Left ventricle myocardium superior (tissue), 1 donor: ENCODE results near the gene RGS5. TPM values are rescaled to one million over a fixed set of nuclear protein-coding genes. Genes with fewer than 3 reads are reported as not detected.

Source experiments
- ATAC-seq: fragments of 200-7000 bp; cut with Tn5 transposase; one replicate; pipeline ENCODE4 v1.9.1; 2020; ENCODE audit warnings: mild to moderate bottlenecking, moderate library complexity
- DNase-seq: peaks from one replicate; pipeline ENCODE4 v3.0.0-alpha.2; 2020
- intact Hi-C: fragments of 100-400 bp; cut with micrococcal nuclease; formaldehyde crosslinking; loops from one replicate; pipeline ENCODE4 v1.11.0; 2022
- total RNA-seq: library from RNA; stranded (reverse); fragmentation: NEBNext Ultra II Directional; extraction: Animal tissue kit (Norgen Biotek cat#: 25700); gene quantifications from one replicate; pipeline ENCODE4 v1.2.1, GENCODE V29; 2021
- donor health status: DM: no; HTN: yes; CAD: no; lungs with severe emphysema.

RGS5 gene
- total RNA-seq, 1 donor from 2014 or later: 278 TPM

DNA sequence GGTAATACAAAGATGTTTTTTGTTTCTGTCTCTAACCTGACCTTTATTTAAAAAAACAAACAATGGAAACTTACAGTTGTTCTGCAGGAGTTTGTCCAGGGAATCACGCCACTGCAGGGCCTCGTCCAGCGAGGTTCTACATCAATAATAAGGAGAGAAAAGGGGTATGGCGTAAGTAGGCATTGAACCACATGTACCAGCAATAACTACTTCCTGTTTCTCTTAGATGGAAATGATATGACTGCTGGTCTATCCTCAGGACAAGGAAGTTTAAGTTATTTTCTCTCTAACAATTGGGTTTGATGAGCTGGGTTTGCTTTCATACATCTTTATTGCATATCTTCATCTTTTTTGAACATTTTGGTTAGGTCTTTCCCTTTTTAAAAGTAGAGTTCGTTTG is 40.9 kb downstream of the RGS5 start:
- DNase-seq: no peak
- no peak for ATAC-seq
- intact Hi-C loops: no loop called here

DNA sequence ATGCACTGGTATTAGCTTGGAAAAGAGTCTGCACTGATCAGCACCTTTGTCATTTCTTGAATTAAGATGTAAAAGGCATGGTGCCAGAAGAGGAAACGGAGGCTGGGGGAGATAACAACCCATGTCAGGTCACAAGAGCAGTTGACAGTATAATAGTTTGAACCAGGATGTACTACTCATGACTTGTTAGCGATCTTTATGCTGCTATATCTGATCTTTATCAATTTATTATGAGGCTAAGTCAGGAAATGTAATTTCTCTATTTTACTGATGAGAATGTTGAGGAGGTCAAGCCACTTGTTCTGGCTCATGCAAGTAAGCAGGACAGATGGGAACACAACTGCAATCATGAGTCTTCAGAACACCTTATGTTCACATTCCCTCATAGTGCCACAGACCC is 41.4 kb downstream of the RGS5 start:
- ATAC-seq: no peak
- intact Hi-C loops: no loop called here
- no peak for DNase-seq

DNA sequence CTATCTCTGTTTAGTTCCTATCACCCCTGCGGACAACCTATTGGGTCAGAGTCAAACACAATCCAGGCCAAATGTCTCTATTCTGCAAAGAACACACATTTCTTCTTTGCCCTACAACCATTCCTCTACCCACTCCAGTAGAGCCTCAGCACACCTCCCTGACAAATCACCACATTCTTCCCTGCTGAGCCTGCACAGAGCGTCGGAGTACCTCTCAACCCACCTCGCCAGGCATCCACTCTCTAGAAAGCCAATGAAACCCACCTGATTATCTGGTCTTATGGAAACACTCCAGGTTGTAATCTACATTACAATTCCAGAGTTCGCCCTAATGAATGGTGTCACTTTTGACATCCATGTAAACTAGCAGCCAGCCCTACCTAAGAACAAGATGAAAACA is 47.1 kb downstream of the RGS5 start:
- intact Hi-C loops: no loop called here
- no peak for ATAC-seq
- no peak for DNase-seq

DNA sequence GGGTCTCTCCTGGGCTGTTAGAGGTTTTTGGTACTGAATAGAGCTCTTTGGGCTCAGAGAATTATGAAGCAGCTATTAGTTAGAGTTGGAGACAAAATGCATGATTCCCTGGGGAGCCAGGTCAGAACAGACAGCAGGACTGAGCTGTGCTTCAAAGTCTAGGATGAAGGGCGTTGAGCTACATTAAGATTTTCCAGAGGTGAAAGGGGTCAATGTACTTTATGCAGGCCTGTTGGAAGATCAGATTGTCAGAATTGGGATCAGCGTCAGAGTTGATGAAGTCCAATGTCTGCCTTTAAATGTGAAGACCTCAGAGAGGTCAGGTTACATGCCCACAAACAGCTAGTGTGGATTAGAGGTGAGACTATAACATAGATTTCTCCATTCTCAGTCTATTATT is 53.8 kb downstream of the RGS5 start:
- intact Hi-C loops: no loop called here
- no peak for ATAC-seq
- no peak for DNase-seq

DNA sequence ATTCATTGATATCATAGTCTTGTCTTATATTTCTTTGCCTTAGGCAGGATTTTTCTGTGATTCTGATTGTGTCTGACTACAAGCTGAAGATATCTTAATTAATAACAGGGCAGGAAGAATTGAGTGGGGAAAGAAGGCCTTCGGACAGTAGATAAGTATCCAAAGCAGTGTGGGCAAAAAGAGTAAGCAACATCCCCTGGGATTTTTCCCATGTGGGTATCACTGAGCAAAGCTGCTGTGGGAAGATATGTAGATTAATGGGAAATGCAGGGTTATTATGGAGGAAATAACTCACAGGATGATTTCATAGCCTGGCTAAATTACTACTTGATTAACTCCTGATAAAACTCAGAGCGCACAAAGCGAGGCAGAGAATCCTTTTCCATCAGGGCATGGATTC is 55.7 kb downstream of the RGS5 start:
- intact Hi-C loops: no loop called here
- DNase-seq (no peak), ATAC-seq (no peak)

DNA sequence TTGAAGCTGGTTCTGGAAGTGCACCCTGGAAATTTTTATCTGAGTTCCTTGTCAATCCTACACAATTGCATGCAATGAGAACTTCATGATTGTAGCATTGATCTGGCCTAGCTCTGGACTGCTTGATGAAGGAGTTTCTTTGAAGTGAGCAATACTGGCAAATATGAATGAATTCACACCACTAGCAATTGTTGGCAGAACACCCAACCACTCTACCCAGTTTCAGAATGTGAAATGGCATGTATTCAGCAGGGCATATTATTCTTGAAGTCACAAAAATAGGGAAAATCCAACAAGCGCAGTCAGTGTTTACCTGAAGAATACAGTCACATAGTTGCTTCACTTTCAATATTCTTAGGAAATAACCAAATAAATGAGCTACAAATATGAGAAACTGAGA is 57.3 kb downstream of the RGS5 start:
- intact Hi-C loops: no loop called here
- DNase-seq (no peak), ATAC-seq (no peak)

DNA sequence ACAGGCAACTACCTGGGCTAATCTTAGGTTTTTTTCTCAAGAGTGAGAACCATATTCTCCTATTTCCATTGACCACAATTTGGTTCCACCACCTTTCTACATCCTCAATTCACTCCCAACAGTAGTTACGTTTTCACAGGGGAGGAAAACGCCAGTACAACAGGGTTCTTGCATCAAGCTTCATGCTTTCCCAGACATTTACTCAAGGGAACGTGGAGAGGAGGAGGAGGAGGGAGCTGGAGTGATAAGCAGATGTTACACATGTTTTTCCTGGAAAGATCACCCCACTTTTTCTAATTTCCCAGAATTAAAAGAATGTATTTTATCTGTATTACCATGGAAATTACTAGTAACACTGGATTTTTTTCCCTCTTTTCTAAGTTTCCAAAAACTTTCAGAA is 58.3 kb downstream of the RGS5 start:
- intact Hi-C loops: no loop called here

DNA sequence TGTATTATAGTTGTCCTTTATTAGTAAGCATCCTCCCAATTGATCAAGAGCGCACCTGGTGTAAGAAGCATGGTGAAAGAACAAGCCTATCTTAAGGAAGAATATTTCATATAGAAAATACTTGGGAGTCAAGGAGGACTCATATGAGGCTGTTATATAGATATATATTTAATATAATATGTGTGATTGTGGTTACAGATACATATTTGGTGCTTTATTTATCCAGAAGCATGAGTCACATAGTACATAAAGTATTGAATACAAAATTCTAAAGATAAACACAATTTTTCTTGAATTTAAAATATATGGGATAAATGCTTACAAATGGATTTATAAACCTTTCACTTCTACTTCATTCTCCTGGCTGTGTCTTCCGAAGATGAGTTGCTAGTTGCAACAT is 60.6 kb downstream of the RGS5 start:
- ATAC-seq (no peak), DNase-seq (no peak)
- intact Hi-C loops: no loop called here

More for the DNA sequence above, 58.3 kb downstream of the RGS5 start:
- no peak for DNase-seq
- peak; percentile 82 for ATAC-seq

DNA sequence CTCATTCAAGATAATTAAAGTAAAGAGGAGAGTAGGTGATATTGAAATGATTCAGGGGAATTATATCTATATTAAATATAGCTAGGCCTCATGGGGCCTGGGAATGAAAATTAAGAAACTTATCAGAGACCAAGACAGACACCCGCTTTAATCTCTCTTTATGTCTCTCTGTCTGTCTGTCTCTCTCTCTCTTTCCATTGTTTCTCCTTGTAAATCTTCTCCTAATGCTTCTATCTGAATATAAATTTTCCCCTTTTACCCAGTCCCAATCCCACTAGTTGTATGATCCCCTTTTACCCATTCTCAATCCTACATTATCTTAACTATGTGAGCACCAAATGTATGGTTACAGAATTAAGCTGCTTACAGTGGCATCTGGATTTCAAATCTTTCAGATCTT is 61.2 kb downstream of the RGS5 start:
- DNase-seq (no peak), ATAC-seq (no peak)
- intact Hi-C loops: no loop called here

DNA sequence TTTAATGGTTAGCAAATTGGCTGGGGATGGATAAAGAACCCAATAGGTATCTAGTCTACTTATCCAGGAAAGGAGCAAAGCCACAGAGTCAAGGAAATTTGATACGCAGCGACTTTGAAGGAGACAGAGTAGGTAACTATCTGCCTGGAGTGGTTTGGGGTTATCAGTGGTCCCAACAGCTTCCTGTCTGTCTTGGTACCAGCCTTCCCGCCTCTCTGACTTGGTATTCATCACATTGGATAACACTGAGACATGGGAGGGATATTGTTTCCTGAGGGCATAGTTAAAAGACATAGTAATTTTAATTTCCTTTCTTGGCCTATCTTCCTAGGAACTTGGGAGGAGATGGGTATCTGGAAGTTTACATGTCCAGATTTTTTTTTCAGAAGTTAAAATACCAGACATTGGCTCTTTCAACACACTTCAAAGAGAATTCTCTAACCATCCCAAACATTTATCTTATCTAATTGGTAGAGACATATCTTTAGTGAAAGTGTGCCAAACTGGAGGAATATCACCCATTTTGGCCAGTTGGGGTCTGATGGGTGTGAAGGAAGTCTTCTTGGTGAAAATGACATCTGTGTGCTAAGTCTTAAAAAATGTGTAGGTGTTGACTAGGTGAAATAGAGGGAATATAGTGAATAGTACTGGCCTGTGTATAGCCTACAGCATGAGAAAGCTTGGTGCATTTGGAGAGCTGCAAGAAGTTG is 65.0 kb downstream of the RGS5 start:
- ATAC-seq: no peak
- intact Hi-C loops: no loop called here
- no peak for DNase-seq

DNA sequence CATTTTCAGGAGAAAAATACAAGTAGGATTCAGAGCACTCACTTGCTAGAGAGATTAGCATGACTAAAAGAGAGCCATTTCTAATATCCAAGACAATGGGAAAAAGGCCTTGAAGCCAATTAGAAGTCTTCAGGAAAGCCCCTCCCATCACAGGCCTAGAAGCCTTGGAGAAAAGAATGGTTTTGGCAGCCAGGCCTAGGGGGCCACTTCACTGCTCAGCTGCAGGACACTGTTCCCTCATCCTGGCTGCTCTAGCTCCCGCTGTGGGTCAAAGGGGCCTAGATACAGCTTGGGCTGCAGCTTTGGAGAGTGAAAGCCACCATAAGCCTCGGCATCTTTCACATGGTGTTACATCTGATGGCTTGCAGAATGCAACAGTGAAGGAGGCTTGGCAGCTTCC is 70.7 kb downstream of the RGS5 start:
- ATAC-seq: no peak
- intact Hi-C loops: no loop called here
- no peak for DNase-seq

DNA sequence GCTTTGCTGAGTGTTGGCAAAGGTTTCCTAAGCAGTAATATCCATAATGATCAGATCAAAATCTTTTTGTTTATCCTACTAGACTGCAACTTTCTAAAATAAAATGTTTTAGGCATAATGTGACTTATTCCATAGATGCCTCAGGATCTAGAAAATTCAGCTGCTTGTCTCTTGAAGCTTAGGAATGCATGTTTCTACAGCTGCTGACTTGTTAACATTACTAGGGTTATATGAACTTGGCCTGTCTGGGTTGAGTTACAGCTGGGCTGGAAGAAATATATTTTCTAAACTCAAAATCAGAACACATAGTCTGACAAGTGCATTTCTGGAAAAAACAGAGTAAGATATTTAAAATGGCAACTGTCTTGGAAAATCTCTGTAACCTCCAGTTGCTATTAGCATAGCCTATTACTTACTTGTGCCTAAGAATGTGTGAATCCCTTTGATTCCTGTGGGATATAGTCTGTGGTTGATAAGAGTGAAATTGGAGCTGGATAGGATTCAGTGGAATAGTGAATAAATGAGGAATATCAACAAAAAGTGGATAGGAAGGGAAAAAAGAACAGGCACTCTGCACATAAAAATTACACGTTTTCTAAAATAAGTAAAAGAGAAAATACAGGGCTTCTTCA is 72.4 kb downstream of the RGS5 start:
- no peak for DNase-seq
- peak; percentile 64 for ATAC-seq
- intact Hi-C loops: no loop called here

DNA sequence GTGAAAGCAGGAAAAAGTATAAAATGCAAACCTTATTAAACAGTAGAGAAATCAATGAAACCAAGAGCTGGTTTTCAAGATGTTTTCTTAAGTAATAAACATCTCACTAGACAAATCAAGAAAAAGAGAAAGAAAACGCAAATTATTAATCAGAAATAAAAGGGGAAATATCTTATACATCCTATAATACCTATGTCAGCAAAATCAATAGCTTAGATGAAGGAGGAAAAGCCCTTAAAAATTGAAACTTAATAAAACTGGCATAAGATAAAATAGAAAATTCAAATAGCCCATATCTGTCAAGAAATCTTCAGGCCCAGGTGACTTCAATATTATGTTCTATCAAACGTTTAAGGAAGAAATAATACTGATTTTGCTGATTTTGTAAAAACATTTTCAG is 74.4 kb downstream of the RGS5 start:
- ATAC-seq: no peak
- intact Hi-C loops: no loop called here
- no peak for DNase-seq

DNA sequence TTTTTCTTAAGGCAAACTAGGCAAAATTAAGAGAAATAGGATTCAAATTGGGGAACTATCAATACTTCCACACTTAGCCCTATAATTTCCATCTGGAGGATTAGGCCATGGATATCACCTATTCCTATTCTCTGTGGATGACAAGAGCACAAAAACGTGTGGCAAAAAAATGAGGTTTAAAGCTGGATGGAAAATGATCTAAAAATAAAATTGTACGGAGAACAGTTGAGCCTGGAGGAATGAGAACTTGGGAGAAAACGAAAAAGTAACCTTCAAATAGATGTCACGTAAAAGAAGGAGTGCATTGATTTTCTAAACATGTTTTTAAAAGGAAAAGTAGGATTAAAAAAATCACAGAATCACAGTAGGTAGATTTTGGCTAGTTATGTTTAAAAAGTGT is 77.9 kb downstream of the RGS5 start:
- ATAC-seq: no peak
- no peak for DNase-seq
- intact Hi-C loops: no loop called here

DNA sequence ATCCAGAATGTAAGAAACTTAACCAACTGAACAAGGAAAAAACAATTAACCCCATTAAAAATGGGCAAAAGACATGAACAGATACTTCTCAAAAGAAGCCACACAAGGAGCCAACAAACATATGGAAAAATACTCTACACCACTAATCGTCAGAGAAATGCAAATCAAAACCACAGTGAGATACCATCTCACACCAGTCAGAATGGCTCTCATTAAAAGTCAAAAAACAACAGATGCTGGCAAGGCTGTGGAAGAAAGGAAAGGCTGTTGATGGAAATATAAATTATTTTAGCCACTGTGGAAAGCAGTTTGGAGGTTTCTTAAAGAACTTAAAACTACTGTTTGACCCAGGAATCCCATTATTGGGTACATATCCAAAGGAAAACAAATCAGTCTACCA is 82.3 kb downstream of the RGS5 start:
- ATAC-seq: no peak
- intact Hi-C loops: no loop called here
- DNase-seq: no peak

DNA sequence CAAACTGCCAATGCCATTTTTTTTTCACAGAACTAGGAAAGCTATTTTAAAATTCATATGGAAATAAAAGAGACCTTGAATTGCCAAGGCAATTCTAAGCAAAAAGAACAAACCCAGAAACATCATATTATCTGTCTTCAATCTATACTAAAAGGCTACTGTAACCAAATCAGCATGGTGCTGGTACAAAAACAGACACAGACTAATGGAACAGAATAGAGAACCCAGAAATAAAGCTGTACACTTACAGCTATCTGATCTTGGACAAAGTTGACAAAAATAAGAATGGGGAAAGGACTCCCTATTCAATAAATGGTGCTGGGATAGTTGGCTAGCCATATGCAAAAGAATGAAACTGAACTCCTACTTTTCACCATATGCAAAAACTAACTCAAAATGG is 83.0 kb downstream of the RGS5 start:
- intact Hi-C loops: no loop called here
- ATAC-seq: no peak
- no peak for DNase-seq

DNA sequence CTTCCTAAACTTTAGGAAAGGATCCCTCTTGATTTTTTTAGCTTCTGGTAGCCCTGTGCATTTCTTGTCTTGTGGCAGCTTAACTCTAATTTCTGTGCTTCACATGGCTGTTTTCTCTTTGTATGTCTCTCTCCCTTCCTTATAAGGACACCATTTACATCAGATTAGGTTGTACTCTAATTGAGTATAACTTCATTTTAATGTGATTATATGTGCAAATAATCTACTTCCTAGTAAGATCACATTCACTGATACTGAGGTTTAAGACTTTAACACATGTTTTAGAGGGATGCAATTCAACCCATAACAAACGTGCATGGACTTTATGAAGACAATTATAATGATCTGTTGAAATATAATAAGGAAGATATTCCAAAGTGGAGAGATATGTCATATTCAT is 86.8 kb downstream of the RGS5 start:
- DNase-seq: no peak
- intact Hi-C loops: no loop called here
- no peak for ATAC-seq

DNA sequence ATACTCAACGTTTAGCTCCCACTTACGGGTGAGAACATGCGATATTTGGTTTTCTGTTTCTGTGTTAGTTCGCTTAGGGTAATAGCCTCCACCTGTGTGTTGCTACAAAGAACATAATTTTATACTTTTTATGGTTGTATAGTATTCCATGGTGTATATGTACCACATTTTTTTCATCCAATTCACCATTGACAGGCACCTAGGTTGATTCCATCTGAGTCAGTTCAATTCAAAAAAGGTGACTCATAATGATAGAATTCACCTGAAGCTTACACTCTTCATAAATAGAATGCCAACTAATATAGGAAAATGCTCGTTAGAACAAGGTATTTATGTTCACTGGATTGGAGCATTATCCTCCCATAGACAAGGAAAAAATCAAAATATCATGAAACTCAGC is 95.1 kb downstream of the RGS5 start:
- no peak for DNase-seq
- no peak for ATAC-seq
- intact Hi-C loops: no loop called here

DNA sequence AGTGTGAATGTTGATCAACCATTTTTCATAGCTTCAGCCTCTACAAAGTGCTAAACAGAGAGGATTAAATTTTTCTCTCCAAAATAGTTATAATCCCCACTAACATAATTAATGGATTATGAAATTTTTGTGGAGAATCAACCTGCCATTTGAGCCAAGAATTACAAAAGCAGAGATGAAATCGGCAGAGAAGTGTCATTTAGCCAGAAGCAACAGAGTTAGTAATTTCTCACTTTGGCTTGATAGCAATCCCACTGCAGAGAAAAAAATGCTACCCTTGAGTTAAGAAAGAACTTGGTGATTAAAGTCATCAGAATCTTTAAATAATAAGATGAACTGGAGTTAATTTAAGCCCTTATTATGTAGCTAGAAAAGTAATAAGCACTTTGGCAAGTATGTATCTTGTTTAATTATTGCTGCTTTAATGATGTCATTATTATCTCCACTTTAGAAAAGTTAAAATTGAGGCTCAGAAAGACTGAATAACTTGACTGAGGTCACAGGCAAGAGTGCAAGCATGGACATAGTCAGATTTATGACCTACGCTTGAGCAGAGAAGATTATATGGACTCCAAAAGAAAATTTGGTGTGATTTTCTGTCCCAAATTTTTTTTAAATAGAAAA is 96.2 kb downstream of the RGS5 start:
- DNase-seq (no peak), ATAC-seq (peak; percentile 46)
- intact Hi-C loops: no loop called here

DNA sequence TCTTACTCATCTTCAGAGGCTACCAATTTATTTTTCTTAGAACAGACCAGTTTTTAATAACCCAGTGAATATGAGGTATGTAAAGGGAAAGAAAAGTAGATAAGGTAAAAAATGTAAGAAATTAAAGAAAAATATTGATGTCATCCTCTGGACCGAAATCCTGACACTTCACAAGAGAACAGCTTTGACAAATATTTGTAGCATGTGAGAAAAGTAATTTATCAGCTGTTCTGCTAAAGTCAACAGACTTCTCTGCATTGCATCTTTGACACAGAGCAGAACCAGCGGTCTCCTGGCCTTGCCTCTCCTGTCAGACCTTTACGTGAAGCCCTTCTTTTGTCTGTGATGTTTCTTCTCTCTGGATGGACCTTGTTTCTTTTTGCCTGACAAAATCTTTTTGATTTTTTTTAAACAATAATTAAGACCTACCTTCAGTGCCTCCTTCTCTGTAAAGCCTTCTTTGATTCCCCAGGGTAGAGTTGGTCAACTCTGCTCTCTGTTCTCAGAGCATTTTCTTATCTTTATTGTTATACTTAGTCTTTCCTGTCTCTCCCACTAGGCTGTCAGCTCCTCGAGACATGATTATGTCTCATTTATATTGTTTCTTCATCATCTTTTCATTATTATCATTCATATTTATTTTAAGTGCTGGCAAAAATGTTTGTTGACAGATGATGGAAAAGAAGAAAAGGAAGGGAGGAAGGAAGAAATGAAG is 98.2 kb downstream of the RGS5 start:
- DNase-seq: no peak
- peak; percentile 61 for ATAC-seq
- intact Hi-C loops: no loop called here
